Left lobe of liver (tissue), 2 donors: Measurements from ENCODE around the gene RNPS1. TPM values are rescaled to one million over a fixed set of nuclear protein-coding genes. Genes with fewer than 3 reads are reported as not detected.

Experiments used
- ATAC-seq: fragments of 200-7000 bp; cut with Tn5 transposase; one replicate; pipeline ENCODE4 v1.9.1; 2020; ENCODE audit warnings: mild to moderate bottlenecking, moderate library complexity
- DNase-seq: peaks from one replicate; pipeline ENCODE4 v3.0.0-alpha.2; 2020; ENCODE audit warnings: low spot score
- total RNA-seq: library from RNA; stranded (reverse); gene quantifications from one replicate; pipeline ENCODE4 v1.2.1, GENCODE V29; 2021
- donor health status: DM: no; HTN: no; CAD: no; lungs with moderate emphysema.
- donor health status: DM: no; HTN: yes; CAD: no.

The RNPS1 gene
- total RNA-seq, 1 donor from 2014 or later, result 32.1 TPM

DNA sequence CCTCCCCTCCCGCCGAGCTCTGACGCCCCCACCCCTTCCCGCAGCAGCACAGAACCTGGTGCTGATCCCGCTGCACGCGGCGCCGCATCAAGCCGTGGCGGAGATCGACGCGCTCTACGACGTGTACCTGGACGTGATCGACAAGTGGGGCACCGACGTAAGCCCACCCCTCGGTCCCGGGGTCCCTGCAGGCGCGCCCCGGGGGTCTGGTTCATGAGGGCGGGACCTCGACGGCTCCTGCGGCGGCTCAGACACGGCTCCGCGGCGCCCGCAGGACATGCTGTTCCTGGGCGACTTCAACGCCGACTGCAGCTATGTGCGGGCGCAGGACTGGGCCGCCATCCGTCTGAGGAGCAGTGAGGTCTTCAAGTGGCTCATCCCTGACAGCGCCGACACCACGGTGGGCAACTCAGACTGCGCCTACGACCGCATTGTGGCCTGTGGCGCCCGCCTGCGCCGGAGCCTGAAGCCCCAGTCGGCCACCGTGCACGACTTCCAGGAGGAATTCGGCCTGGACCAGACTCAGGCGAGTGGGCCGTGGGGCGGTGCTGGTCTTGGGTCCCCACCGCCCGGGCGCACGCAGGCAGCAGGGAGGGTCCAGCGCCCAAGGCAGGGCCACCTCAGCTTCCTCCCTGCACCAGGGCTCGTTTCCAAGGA is 30.3 kb downstream of the RNPS1 start:
- ATAC-seq, result peak; percentile 24
- DNase-seq, result no peak

DNA sequence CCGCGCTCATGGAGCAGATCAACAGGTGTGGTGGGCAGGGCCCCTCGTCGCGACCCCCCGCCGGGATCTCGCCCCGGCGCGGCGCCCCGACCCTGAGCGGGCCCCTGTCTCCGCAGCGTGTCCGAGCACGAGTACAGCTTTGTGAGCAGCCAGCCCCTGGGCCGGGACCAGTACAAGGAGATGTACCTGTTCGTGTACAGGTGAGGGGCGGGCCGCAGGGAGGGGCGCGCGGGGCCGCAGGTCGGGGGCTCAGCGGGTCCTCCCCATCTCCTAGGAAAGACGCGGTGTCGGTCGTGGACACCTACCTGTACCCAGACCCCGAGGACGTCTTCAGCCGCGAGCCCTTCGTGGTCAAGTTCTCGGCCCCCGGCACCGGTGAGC is 30.8 kb downstream of the RNPS1 start:
- ATAC-seq (no peak), DNase-seq (no peak)

DNA sequence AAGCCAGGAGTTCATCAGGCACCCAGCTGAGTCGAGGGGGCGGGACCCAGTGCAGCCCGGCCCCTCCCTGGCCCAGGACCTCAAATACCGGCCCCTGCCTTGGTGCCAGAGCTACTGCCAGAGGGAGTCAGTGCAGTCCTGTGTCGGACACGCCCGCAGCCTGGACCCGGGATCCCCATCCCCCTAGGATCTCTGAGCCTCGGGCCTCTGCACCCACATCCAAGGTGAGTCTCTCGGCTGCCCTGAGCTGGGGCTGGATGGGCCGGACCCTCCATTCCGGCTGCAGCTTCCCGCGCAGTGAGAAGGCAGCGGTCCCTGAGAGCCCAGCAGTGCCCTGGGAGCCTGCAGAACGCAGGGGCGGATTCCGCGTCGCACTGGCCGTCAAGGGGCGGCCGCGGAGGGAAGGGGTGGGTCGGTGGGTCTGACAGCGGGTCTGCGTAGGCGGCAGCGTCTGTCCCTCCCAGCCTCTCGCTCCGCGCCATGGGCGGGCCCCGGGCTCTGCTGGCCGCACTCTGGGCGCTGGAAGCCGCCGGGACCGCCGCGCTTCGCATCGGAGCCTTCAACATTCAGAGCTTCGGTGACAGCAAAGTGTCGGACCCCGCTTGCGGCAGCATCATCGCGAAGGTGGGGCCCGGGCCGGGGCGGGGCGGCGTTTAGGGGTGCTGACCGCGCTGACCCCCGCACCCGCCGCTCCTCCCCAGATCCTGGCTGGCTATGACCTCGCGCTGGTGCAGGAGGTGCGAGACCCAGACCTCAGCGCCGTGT is 31.4 kb downstream of the RNPS1 start, which contains the start of gene DNASE1L2:
Gene DNASE1L2, plus strand, starts transcription at position 108 of the 765 bp plus-strand sequence. Its CDS starts 373 bp downstream, at position 481.
- ATAC-seq, result peak; percentile 59

DNA sequence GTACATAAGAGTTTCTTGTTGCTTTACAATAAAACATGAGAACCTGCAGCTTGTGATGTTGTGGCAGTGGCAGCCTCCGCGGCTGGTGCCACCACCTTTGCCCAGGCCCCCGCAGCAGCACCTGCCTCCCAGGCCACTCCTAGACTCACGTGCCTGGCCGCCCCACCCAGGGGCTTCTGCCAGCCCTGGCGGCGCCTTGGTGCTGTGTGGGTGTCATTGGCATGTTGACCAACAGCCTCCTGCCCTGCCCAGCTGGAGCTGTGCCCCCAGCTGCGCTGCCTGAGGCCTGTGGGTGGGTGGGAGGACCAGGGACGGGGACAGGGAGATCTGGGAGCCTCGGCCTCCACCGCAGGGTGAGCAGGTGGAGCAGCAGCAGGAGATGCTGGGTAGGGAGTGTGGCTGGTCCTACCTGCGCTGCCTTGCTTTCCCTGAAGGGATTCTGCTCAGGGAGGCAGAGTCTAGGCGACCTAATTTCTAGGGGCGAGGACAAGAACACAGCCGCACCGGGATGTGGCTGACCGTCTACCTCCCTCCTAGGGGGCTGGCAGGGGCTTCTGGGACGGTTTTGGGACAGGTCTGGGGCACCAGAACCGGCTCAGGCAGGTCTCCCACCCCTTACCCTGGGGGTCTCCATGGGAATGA is 32.1 kb downstream of the RNPS1 start:
- DNase-seq (no peak), ATAC-seq (peak; percentile 6)

More for the DNA sequence above, 31.4 kb downstream of the RNPS1 start, which contains the start of gene DNASE1L2:
- no peak for DNase-seq

DNA sequence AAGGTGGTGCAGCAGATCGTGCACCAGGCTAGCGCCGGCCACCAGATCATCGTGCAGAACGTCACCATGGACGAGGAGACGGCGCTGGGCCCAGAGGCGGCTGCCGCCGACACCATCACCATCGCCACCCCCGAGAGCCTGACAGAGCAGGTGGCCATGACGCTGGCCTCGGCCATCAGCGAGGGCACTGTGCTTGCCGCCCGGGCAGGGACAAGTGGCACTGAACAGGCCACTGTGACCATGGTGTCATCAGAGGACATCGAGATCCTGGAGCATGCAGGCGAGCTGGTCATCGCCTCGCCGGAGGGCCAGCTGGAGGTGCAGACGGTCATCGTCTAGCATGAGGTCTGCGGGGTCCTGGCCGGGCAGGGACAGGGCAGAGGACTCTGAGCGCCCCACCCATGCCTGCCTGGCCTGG is 32.7 kb downstream of the RNPS1 start:
- ATAC-seq (no peak), DNase-seq (no peak)

DNA sequence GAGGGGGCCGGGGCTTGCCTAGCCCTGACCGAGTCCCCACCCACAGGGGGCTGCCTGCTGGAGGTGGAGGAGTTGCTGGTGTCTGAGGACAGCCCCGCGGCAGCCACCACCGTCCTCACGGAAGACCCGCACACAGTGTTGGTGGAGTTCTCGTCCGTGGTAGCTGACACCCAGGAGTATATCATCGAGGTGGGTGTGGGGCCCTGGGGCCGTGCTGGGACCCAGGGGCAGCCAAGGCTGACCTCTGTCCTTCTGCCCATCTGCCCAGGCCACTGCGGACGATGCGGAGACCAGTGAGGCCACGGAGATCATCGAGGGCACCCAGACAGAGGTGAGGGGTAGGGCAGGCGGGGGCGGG is 33.1 kb downstream of the RNPS1 start:
- DNase-seq, result no peak
- ATAC-seq, result no peak

DNA sequence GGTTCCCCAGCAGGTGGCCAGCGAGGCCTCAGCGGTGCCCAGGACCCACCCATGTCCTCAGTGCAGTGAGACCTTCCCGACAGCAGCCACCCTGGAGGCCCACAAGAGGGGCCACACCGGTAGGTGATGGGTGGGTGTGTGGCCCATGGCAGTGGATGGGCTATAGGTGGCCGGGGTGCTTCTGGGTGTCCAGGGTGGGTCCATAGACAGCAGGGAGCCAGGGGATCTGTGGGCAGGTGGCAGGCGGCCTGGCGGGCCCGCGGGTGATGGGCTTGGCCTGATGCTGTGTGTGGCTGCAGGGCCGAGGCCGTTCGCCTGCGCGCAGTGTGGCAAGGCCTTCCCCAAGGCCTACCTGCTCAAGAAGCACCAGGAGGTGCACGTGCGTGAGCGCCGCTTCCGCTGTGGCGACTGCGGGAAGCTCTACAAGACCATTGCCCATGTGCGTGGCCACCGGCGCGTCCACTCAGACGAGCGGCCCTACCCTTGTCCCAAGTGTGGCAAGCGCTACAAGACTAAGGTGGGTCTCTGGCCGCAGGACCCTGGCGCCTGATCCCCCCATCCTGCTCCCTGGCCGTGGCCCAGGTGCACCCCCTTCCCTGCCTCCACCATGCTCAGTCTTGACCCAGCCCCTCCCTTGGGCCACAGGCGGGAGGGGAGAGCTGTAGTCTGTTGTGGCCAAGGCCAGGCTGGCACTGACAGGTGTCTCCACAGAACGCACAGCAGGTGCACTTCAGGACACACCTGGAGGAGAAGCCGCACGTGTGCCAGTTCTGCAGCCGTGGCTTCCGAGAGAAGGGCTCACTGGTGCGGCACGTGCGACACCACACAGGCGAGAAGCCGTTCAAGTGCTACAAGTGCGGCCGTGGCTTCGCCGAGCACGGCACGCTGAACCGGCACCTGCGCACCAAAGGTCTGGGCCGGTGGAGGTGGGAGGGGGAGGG is 33.8 kb downstream of the RNPS1 start:
- DNase-seq (no peak), ATAC-seq (no peak)

DNA sequence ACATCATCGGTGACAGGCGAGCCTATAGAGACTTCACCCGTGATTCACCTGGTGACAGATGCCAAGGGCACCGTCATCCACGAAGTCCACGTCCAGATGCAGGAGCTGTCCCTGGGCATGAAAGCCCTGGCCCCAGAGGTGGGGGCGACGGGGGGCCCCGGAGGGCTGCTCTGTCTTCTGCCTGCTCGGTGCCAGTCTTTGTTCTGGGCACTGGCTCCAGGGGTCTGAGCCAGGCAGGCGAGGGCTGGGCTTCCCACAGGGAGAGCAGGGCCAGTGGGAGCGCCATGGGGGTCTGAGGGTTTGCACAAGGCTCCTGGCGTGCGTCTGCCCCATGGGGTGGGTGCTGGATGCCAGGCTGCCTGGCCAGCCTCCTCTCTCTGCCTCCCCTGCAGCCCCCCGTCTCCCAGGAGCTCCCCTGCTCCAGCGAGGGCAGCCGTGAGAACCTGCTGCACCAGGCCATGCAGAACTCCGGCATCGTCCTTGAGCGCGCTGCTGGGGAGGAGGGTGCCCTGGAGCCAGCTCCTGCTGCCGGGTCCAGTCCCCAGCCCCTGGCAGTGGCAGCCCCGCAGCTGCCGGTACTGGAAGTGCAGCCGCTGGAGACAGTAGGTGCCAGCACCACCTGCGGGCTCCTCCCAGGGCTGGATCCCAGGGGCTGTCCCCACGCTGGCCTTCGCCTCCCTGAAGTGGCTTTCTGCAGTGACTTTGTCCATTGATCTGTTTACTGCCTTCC is 34.7 kb downstream of the RNPS1 start:
- ATAC-seq, result no peak

DNA sequence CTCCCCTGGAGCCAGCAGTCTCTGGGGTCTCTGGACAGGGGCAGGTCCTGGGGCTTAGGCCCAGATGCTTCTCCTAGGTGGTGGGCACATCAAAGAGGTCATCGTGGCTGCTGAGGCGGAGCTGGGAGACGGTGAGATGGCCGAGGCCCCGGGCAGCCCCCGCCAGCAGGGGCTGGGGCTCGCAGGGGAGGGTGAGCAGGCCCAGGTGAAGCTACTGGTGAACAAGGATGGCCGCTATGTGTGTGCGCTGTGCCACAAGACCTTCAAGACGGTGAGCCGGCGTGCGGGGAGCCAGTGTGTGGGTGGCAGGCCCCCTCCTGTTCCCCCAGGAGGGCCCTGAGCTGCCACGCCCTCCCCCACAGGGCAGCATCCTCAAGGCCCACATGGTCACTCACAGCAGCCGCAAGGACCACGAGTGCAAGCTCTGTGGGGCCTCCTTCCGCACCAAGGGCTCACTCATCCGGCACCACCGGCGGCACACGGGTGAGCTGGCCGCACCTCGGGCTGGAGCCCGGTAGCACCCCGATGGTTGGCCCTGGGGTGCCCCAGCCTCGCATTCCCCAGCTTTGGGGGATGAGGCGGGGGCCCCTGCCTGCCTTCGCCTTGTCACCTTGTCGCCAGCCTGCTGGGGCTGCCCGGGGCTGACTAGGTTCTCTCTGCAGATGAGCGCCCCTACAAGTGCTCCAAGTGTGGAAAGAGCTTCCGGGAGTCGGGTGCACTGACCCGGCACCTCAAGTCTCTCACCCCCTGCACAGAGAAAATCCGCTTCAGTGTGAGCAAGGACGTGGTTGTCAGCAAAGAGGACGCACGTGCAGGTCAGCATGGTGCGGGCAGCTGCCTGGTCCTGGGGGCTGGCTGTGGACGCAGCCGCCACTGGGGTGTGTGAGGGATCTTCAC is 35.6 kb downstream of the RNPS1 start:
- ATAC-seq, result no peak
- no peak for DNase-seq

More for the DNA sequence above, 34.7 kb downstream of the RNPS1 start:
- no peak for DNase-seq

DNA sequence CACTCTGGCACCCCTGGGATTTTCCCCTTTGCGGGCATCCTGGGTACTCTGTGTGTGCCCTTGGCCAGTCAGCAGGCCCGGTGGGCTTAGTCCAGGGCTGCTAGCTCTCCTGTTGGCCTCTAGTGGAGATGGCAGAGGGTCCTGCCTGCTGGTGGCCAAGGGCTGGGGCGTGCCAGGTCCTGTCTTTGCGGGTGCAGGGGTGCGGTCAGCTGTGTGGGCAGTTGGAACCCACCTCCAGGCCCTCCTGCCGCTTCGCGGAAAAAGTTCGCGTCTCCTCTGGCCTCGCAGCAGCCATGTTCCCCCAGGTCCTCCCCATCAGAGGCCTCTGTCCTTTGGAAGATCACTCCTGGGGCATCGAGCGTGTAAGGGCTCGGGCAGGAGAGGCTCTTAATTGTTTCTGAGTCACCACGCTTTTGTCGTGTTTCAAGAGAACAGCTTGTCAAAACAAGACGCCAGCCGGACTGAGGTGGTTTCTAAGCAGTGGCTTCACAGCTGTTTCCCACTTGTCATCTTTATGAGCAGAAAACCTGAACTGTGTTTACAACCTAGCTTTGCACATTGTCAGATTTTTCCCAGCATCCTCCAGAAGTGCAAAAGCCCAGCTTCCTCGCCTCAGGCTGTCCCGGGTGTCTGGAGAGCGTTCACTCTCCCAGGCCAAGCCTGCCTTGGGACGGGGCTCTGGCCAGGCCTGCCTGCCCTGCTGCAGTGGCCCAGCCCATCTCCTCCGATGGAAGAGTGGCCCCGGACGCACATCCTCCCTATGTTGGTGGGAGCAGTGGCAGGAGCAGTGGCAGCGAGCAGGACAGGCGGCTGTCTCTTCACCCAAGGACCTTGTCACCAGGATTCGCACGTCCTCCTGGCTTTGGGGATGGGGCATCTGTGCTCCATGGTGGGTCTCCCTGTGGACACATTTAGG is 36.7 kb downstream of the RNPS1 start:
- DNase-seq (no peak), ATAC-seq (no peak)

DNA sequence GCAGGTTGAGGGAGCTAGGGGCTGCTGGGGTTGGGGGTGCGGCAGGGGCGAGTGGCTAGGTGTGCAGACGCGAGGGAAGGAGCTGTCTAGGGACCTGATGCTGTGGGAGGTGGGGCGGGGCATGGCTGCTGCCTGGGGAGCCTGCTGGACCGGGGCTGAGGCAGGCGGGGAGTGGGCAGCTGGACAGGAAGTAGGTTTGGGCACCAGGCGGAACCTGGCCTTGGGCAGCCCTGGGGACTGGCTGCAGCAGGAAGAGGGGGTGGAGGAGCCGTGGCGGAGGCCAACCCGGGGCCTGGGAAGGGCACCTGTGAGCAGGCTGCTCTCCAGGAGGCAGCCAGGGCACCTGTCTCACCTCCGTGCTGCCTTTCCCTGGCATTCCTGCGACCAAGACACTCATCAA is 37.5 kb downstream of the RNPS1 start:
- ATAC-seq (no peak), DNase-seq (no peak)

DNA sequence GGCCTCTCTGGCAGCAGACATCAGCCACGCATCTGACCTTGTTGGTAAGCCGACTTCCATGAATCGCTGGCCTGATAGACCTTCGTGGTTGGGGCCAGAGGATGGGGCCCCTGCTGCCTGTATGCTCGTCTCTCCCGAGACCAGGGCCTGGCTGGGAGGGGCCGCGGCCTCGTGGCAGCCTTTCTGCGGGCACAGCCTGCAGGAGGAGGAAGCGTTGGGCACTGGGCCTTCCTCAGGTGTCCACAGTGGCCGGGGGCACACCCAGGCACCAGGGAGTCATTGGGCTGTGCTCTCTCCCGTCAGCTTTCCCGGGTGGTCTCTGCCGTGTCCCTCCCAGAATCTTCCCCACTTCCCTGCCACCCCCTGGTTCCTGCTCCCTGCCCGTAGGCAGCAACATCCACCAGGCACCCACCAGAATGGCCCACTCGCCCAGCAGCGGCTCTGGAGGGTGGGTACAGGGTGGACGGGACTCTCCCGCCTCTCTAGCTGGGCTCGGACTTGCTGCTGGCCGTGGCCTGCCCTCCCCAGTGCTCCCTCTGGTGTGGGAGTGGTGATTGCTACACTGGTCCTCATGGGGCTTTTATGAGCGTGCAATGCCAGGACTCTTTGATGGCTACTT is 38.2 kb downstream of the RNPS1 start:
- ATAC-seq, result no peak
- DNase-seq, result no peak

DNA sequence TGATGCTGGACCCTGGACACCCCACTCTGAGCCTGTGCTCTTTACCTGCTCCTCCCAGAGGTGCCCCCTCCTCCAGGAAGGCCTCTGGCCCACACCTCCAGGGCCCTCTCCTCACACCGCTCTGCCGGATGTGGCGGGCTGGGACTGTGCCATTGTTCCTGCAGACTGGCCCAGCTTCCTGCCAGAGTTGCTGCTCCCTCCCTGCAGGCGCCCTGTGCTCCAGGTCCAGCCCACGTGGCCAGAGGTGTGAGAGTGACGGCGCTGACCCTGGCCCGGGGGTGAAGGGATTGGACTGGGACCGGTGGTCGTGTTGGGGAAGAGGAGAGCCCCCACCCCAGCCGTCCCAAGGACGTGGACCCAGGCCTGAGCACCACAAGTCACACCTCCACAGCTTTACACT is 38.8 kb downstream of the RNPS1 start:
- DNase-seq (no peak), ATAC-seq (no peak)

DNA sequence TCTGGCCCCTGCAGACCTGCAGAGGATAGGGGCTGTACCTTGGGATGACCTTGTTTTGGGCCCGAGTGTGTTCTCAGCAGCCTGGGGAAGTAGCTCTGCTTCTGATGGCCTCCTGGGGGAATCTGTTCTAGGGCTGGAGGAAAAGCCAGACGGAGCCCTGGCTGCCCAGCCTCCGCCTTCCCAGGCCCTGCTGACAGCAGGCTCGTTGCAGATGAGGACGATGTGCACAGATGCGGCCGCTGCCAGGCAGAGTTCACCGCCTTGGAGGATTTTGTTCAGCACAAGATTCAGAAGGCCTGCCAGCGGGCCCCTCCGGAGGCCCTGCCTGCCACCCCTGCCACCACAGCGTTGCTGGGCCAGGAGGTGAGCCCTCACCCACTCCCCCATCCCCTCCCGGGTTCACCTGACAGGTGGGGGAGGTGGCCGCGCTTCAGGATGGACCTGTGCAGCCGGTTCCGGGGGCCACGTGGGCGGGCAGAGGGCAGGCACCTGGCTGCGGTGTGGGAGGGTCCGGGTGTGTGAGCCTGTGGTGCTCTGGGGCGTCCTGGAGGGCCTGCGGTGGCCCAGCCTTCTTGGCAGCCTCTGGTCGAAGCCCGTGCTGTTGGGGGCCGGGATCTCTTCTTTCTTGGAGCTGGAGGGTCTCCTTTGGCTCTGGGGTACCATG is 39.6 kb downstream of the RNPS1 start:
- ATAC-seq (no peak), DNase-seq (no peak)

DNA sequence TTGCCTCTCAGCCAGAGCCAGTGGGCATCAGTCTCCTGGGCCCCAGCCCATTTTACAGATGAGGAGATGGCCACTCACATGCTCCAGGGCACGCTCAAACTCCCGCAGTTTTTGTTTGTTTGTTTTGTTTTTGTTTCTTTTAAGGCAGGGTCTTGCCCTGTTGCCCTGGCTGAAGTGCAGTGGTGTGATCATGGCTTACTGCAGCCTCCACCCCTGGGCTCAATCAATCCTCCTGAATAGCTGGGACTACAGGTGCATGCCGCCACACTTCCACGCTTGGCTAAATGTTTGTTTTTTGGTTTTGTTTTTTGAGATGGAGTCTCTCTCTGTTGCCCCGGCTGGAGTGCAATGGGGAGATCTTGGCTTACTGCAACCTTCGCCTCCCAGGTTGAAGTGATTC is 41.0 kb downstream of the RNPS1 start:
- ATAC-seq (no peak), DNase-seq (no peak)

DNA sequence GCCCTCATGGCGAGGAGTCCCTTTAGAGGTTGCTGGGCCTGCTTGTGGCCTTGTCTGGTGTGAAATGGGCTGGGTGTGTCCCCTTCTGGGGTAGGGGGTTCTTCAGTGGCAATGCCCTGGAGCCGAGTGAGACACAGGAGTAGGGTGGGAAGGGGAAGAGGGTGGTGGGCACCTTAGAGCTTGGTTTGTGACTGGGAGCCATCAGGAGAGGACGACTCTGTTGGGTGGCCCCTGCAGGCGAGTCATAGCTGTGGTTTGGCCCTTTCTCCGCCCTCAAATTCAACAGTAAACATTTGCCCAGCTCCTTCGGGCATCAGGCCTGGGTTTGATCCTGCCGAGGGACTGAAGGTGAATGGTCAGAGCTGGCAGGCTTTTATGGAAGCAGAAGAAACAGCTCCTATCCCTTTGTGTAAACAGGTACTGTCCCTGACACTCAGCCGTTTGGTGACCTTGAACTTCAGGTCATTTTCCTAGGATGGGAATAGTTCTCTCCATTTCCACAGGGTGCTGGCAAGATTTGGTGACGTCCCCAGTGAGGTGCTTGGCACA is 41.6 kb downstream of the RNPS1 start:
- peak; percentile 88 for DNase-seq
- ATAC-seq, result peak; percentile 44
